HG03439 (cell line): ENCODE data around the gene LHX1.

Source experiments
- ATAC-seq: cut with Tn5 transposase; IDR thresholded peaks from one replicate; pipeline ENCODE4 v1.9.1; 2021; ENCODE audit warnings: mild to moderate bottlenecking, moderate library complexity; ENCODE audit not compliant: unreplicated experiment

LHX1 gene

DNA sequence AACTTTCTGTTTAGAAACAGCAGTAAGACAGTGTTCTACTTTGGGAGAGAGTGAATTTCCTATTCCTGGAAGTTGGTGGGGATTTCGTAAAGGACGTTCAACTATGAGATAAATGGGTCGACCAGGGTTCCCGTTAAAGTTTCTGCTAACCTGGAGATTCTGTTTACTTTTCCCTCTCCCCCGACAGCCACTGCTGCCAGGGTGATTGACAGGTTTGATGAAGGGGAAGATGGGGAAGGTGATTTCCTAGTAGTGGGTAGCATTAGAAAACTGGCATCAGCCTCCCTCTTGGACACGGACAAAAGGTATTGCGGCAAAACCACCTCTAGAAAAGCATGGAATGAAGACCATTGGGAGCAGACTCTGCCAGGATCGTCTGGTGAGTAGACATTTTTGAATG, 12.8 kb downstream of the LHX1 start:
- ATAC-seq, result no peak

DNA sequence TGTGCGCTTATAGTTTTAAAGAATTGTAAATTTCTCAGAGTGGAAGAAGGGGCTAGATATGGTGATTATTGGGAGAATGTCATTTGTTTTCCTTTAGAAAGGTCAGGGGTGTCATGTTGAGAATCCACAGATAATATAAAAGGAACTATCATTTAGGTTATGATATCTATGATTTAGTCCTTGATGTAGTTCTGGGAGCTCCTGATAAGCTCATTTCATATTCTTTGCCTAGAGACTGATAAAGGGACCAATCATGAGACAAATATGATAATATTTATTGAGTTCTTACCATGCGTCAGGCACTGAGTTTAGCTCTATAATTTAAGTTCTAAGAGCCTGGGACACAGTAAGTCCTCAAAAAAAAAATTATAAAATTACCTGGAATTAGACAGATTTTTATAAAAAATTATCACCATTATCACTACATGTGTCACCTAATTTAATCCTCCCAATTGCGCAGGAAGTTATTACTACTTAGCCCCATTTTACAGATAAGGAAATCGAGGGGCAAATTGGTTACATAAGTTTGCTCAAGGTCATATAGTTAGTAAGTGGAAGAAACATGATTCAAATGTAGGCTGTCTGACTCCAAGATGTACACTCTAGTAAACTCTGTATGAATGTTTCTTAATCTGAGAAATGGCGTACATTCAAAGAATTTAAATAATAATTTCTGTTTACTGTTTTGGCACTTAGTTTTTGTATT, 14.0 kb downstream of the LHX1 start:
- ATAC-seq, result no peak

DNA sequence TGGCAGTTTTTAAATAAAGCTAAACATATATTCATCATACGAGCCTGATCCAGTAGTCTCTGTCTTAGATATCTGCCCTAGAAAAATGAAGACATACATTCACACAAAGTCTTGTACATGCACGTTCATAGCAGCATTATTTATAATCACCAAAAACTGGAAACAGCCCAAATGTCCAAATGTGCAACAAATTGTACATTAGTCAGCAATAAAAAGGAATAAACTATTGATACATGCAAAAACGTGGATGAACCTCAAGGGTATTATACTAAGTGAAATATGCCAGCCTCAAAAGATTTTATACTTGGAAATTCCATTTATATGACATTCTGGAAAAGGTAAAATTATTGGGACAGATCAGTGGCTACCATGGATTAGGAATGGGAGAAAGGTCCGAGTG, 34.2 kb downstream of the LHX1 start:
- ATAC-seq, result no peak

DNA sequence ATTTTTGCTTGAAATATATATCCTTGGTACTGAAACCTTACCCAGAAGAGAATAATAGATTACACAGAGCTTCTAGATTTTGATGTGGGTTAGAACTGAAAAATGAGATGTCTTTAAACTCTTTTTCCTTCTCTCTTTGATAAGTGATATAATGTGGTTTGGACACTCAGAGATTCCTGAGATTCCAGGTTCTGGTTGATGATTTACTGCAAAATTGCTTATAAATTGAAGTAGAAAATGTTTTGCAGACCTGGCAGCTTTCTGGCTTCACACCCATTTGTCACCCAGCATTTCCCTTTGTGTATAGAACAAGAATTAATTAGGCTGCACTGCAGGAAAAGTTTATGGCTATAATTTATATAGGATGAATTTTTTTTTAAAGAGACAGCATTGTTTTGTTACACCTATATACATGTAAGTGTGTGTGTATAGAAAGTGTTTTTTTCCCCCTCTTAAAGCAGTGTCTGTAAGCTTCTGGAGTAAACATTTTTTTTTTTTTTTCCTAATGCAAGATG, 35.0 kb downstream of the LHX1 start:
- no peak for ATAC-seq

DNA sequence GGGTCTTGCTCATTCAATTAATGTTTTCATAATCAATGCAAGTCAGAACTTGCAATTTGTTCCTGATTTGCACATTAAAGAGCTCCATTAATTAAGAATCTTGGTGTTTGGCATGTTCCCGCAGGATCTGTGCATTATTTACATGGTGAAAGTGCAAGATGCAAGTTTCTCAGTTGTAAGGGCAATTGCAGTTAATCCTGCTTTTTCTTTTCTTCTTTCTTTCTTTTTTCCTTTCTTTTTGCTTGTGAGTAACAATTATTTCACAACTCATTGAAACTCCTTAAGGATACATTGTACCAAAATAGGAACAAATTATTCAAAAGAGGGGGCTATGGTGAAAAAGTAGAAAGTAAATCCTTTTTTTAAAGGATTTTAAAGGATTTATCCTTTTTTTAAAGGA, 35.6 kb downstream of the LHX1 start:
- ATAC-seq, result no peak

DNA sequence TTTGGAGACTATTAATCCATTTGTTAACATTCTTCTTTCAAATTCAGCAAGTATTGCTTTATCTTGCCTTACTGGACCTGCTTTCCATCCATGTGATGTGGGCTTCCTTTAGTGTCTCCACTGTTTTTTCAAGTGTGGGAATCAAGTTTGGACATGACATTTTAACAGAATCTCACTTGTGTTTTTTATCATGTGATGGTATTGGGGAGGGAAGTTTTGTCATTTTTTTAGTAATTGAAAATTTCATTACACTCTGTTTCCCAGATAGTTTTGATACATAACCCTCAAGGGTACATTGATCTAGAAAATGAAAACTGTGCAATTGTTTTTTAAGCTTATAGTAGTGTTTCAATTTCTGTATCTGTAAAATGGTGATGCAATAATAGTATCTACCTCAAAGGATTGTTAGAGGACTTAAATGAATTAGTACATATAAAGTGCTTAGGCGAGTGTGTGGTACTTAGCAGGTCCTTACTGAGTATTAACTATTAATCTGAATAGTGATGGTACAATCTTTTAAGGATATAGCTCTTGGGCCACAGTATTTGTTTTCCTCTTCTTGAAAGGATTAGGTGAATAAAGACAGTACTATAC, 38.7 kb downstream of the LHX1 start:
- ATAC-seq, result no peak

DNA sequence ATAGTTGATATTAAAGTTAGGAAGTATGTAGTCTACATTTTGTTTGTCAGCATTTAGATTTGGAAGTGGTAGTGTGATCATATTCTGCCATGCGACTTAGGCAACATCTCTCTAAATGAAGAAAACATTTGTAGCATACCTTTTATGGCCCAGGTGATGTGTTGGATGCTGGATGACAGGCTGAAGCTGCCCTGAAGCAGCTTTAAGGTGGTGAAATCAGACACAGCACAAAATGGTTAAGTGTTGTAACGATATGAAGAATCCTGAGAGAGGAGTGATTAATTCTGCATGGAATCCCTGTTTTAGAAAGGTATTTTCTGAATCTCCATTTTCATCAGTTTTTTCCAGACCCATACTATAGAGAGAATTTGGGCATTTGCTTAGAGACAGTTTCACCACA, 39.8 kb downstream of the LHX1 start:
- no peak for ATAC-seq

DNA sequence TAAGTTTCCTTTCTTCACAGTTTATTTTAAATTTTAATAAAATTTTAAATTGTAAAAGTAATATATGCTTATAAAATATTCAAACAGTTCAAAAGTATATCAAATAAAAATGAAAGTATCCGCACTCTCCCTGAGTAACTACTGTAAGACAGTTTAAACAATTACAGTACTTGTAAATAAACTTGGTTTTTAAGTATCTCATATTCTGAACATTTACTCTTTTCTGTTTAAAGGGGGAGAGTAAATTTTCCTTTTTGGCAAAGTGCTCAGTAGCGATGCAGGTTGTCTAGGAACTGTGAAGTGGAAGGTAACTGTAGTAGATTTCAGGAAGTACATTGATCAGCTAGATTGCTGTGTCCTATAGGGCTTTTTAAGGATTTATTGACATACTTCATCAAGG, 40.3 kb downstream of the LHX1 start:
- no peak for ATAC-seq

DNA sequence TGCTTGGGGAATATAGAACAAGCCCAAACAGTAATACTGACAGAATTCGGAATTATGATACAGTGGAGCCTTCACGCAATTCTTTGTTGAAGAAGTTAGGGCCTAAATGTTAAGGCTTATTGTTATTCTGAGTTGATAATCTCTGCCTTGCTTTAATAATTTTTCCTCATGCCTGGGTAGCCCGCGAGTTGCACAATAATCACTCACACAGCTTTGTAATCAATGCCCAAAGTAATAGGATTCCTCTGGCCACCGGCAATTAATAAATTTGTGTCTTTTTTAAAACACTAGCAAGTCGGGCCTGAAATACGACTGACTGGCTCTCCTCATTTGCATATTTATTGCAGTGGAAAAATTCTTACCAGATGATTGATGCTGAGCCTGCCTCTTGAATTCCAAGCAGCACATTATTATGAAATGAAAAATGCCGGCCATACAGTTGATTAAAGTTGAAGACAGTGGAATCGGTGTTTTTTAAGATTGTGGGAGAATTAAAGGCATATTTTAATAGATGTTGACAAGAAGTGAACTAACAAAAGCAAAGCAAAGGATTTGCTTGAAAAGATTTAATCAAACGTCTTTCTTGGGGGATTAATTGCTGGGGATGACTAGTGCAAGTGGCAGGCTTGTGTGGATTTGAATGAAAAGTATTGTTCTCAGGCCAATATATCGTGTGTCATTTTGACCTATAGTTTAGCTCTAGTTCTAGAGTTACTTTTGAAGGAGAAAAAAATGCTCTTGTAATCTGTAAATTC, 41.7 kb downstream of the LHX1 start:
- no peak for ATAC-seq

DNA sequence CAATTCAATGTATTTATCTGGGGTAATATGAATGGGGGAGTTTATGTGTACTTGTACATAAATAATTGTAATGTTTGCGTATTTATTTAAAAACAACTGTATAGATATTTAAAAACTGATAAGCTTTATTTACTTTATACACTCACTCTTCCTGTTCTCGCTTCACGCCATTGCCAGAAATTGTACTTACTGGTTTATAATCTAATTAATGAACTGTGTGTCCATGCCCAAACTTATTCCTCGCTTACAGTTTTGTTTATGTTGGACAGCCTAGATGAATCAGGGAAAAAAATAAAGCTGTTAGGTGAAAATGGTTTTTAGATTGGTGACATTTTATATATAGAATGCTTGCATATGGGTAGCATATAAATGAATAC, 42.3 kb downstream of the LHX1 start:
- no peak for ATAC-seq

DNA sequence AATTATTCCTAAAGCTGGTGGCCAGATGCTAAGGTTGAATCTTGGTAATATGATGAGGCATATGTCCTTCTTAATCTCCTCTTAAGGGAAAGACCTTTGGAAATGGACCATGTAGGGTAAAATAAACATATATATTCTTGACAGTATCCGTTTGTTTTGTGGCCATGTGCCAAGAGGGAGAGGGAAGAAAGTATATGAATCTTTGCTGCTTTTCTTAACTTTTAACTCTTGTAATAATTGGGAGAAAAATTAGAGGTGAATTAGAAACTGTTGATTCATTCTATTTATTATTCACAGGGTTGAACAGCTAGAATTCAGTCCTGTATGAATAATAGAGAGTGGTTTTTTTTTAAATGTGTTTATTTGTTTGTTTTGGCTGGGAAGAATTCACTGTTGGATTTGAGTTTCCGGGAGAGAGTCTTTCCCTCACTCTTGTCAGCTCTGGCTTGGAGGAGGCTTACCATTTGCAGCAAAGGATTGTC, 43.0 kb downstream of the LHX1 start:
- no peak for ATAC-seq

DNA sequence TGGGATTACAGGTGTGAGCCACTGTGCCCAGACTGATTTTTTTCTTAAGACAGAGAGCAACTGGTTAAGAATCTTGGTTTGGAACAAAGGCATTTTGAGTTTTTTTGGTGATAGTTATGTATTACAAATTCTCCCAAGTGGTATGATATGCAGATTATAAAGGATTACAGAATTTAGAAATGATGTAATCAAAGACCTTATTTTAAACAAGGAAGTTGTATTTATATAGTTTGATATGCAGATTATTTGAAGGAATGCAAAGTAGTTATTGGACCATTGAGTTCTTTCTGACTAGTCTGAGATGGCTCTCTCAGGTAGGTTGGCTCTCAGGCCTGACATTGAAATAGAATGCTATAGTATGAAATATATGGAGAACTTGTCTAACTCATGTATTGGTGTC, 46.3 kb downstream of the LHX1 start:
- no peak for ATAC-seq

DNA sequence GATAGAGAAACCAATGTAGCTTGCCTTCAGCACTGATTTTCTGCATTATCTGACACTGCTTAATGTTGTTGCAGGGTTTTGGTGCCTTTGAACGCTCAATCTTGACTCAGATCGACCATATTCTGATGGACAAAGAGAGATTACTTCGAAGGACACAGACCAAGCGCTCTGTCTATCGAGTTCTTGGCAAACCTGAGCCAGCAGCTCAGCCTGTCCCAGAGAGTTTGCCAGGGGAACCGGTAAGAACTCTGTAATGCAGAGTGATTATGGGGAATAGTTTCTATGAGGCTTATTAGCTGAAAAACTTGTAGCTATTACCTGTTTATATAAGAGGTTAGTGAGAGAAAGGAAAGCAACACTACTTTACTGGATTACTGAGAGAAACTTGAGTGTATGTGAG, 51.9 kb downstream of the LHX1 start:
- no peak for ATAC-seq

DNA sequence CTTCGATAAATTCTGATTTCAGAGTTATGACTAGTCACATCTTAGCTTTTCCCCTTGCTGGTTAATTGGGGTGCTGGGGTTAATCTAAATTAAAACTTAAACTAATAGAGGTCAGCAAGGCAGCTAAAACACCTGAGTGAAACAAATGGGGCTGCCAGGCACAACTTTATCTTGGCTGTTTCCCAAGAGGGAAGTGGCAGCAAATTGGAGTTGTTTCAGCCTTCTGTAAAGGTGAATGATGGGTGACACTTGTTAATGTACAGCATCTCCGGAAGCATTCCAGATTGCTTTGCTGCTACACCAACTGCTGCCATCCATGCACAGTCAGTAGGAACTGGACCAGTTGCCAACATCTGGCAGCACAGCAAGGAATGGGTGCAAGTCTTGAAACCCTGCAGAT, 55.4 kb downstream of the LHX1 start:
- no peak for ATAC-seq

DNA sequence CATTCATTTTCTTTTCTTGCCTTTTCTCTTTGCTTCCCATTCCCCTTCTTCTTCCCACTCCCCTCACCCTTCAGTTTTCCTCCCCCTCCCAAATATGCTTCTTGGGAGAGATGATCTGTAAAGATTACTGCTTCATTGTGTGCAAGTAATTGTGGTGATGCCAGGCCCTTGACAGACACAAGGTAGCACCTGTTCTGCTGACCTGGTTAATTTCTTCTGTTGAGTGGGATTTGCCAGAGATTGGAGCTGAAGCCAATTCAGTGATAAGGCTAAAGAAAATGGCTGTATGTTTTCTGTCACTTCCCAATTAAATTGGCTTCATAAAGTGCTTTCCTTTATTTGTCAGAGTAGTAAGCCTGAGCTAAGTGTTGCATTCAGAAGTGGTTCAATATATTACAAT, 56.0 kb downstream of the LHX1 start:
- no peak for ATAC-seq
